OCI-LY1 (cell line): ENCODE results near the gene ITGB4.

Source experiments
- EZH2 ChIP-seq: fragments of 200-600 bp; sonication (generic), shearing (Covaris generic); IDR thresholded peaks from 2 replicates; pipeline ENCODE4 v1.8.0; 2017; ENCODE audit warnings: borderline replicate concordance, mixed run types, mild to moderate bottlenecking, antibody characterized with exemption, low read length, moderate library complexity, mixed read lengths
- TF ChIP-seq, protein P1 (sequence below): fragments of 200-600 bp; sonication (generic), shearing (Covaris generic); IDR thresholded peaks from 2 replicates; pipeline ENCODE4 v1.5.1; 2017; ENCODE audit warnings: mild to moderate bottlenecking, antibody characterized with exemption, low read length, moderate library complexity, mixed read lengths

DNA sequence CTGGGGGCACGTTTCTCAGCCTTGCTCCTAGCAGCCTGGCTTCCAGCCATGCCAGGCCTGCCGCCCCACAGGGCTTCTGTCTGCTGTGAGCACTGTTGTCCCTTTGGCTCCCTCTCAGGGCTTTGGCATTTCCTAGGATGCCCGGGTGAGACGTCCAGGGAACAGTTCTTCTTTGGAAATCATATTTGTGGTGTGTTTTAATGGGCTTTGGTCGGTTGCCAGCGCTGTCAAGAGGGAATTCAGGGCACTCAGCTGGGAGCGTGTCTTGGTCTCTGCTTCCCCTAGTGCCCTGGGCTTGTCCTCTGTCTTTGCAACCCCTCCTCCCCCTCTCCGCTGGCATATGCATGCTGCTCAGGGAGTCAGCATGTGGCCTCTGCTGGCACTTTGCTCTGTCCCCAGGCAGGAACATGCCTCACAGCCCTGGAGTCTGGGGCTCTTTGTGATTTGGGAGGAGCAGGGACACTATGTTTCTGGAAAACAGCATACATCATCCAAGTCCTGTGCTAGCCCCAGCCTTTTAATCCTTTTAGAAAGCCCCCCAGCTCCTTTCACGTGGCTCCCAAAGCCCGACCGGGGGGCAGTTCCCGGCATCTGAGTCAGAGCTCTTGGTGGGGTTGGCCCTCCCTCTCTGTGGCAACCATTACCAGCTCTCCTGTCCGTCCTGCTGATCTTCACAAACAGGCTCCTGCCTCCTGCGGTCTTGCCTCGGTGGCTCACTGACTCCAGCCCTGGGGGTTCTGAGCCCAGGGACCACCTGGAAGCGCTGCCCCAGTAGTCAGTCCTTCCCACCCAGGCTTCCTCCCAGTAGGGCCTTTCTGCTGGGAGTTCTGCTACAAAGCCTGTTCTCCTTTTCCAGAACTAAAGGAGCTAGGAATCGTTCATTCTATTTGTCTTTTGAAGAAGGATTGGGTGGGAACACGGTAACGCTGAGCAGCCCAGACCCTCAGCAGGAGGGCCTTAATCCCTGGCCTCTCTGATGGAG is 27.5 kb upstream of the ITGB4 start:
- TF ChIP-seq, protein P1, sequence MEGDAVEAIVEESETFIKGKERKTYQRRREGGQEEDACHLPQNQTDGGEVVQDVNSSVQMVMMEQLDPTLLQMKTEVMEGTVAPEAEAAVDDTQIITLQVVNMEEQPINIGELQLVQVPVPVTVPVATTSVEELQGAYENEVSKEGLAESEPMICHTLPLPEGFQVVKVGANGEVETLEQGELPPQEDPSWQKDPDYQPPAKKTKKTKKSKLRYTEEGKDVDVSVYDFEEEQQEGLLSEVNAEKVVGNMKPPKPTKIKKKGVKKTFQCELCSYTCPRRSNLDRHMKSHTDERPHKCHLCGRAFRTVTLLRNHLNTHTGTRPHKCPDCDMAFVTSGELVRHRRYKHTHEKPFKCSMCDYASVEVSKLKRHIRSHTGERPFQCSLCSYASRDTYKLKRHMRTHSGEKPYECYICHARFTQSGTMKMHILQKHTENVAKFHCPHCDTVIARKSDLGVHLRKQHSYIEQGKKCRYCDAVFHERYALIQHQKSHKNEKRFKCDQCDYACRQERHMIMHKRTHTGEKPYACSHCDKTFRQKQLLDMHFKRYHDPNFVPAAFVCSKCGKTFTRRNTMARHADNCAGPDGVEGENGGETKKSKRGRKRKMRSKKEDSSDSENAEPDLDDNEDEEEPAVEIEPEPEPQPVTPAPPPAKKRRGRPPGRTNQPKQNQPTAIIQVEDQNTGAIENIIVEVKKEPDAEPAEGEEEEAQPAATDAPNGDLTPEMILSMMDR, result no peak
- no peak for TF ChIP-seq EZH2
